Activated naive CD4-positive, alpha-beta T cell treated with anti-CD3 and anti-CD28 coated beads, Interleukin-2, amount 10 ng/mL, durations not matched to agents 7 days and 5 days (primary cell): Measurements from ENCODE around the gene ABCD3.
"Not testable (repeated sequence)": the region's sequence is repeated elsewhere in the genome, so short reads cannot be mapped to it uniquely, and the experiment has no call there.

Source experiments
- CTCF ChIA-PET: fragments of 350-600 bp; sonication (Branson Sonifier 250); formaldehyde crosslinking; loops from one replicate; lab custom pipeline; 2021; ENCODE audit warnings: antibody characterized with exemption; lab: Charles Lee
- DNase-seq: peaks from one replicate; pipeline ENCODE4 v3.0.0-alpha.2; 2020
- H3K27ac Mint-ChIP-seq: one replicate; pipeline ENCODE4 v1.8.0; 2021; ENCODE audit warnings: mild to moderate bottlenecking, moderate library complexity, mixed read lengths
- H3K27me3 Mint-ChIP-seq: one replicate; pipeline ENCODE4 v1.8.0; 2021; ENCODE audit warnings: mild to moderate bottlenecking, mixed read lengths
- H3K36me3 Mint-ChIP-seq: one replicate; pipeline ENCODE4 v1.8.0; 2021; ENCODE audit warnings: mixed read lengths
- H3K4me1 Mint-ChIP-seq: one replicate; pipeline ENCODE4 v1.8.0; 2021; ENCODE audit warnings: mixed read lengths
- H3K4me3 Mint-ChIP-seq: one replicate; pipeline ENCODE4 v1.8.0; 2021; ENCODE audit warnings: mild to moderate bottlenecking, moderate library complexity, mixed read lengths
- H3K9me3 Mint-ChIP-seq: one replicate; pipeline ENCODE4 v1.8.0; 2021; ENCODE audit warnings: mixed read lengths

The ABCD3 gene

GRCh38 chr1:94417978-94418663 is at the start of gene ABCD3:
Gene ABCD3, plus strand, starts transcription at chr1:94418389. Its CDS starts 90 bp downstream, at chr1:94418479.
- no peak within 1 kb of the TSS for H3K4me3 Mint-ChIP-seq
- H3K27ac Mint-ChIP-seq = peak within 1 kb of the TSS; percentile 77
- H3K4me1 Mint-ChIP-seq = peaks cover 27% of the 10 kb centered on the region
- no peaks in the 10 kb centered on the region for H3K9me3 Mint-ChIP-seq
- H3K36me3 Mint-ChIP-seq = peaks cover 3% of the 10 kb centered on the region
- CTCF ChIA-PET = no interaction called here
- peaks cover 24% of the 10 kb centered on the region for H3K27me3 Mint-ChIP-seq
- DNase-seq = peak; percentile 96

- H3K27ac Mint-ChIP-seq, DNase-seq, H3K9me3 Mint-ChIP-seq, H3K4me3 Mint-ChIP-seq, CTCF ChIA-PET, H3K36me3 Mint-ChIP-seq, H3K4me1 Mint-ChIP-seq, H3K27me3 Mint-ChIP-seq: not testable (repeated sequence)
Measured at GRCh38 chr1:94372771-94373170, 45.4 kb upstream of the ABCD3 start.

- H3K4me3 Mint-ChIP-seq, H3K4me1 Mint-ChIP-seq, H3K27ac Mint-ChIP-seq, H3K36me3 Mint-ChIP-seq, CTCF ChIA-PET, H3K9me3 Mint-ChIP-seq, DNase-seq, H3K27me3 Mint-ChIP-seq: not testable (repeated sequence)
Measured at GRCh38 chr1:94373311-94373710, 44.9 kb upstream of the ABCD3 start.

GRCh38 chr1:94375666-94376065 is 42.5 kb upstream of the ABCD3 start:
- H3K9me3 Mint-ChIP-seq, H3K4me1 Mint-ChIP-seq, DNase-seq, H3K27ac Mint-ChIP-seq, H3K4me3 Mint-ChIP-seq, H3K36me3 Mint-ChIP-seq, CTCF ChIA-PET, H3K27me3 Mint-ChIP-seq: not testable (repeated sequence)

- H3K9me3 Mint-ChIP-seq, H3K4me1 Mint-ChIP-seq, H3K27ac Mint-ChIP-seq, H3K27me3 Mint-ChIP-seq, DNase-seq, CTCF ChIA-PET, H3K36me3 Mint-ChIP-seq, H3K4me3 Mint-ChIP-seq: not testable (repeated sequence)
Measured at GRCh38 chr1:94378493-94378892, 39.7 kb upstream of the ABCD3 start.

- Mint-ChIP-seq H3K27ac (no peak overlapping the region), H3K36me3 (no peaks in the 10 kb centered on the region), H3K4me3 (no peak overlapping the region), H3K27me3 (no peaks in the 10 kb centered on the region), H3K4me1 (peaks cover 11% of the 10 kb centered on the region), H3K9me3 (no peaks in the 10 kb centered on the region)
- DNase-seq = no peak
- CTCF ChIA-PET = no interaction called here
Measured at GRCh38 chr1:94379615-94380014, 38.6 kb upstream of the ABCD3 start.

GRCh38 chr1:94382201-94382600 is 36.0 kb upstream of the ABCD3 start:
- Mint-ChIP-seq H3K9me3 (no peaks in the 10 kb centered on the region), H3K36me3 (no peaks in the 10 kb centered on the region), H3K4me1 (peaks cover 21% of the 10 kb centered on the region), H3K27me3 (no peaks in the 10 kb centered on the region), H3K27ac (no peak overlapping the region), H3K4me3 (no peak overlapping the region)
- CTCF ChIA-PET = no interaction called here
- DNase-seq = no peak

- no peak overlapping the region for H3K4me3 Mint-ChIP-seq
- CTCF ChIA-PET = interaction anchor here (1.0 to 1.1 kb wide), 2 partner anchors 48 to 344 kb away, joined by 3 to 4 read pairs; no protein-coding TSS in a partner anchor
- H3K27me3 Mint-ChIP-seq = no peaks in the 10 kb centered on the region
- peaks cover 21% of the 10 kb centered on the region for H3K4me1 Mint-ChIP-seq
- peaks cover 2% of the 10 kb centered on the region for H3K9me3 Mint-ChIP-seq
- DNase-seq = no peak
- H3K27ac Mint-ChIP-seq = no peak overlapping the region
- no peaks in the 10 kb centered on the region for H3K36me3 Mint-ChIP-seq
Measured at GRCh38 chr1:94383966-94384408, 34.2 kb upstream of the ABCD3 start.

GRCh38 chr1:94384485-94385265 is 33.5 kb upstream of the ABCD3 start:
- Mint-ChIP-seq H3K36me3 (no peaks in the 10 kb centered on the region), H3K27ac (peak overlapping the region; percentile 60), H3K27me3 (no peaks in the 10 kb centered on the region), H3K9me3 (peaks cover 2% of the 10 kb centered on the region), H3K4me1 (peaks cover 21% of the 10 kb centered on the region), H3K4me3 (peak overlapping the region; percentile 17)
- CTCF ChIA-PET = interaction anchor here (1.0 to 1.1 kb wide), 2 partner anchors 49 to 345 kb away, joined by 3 to 4 read pairs; no protein-coding TSS in a partner anchor
- DNase-seq = peak; percentile 26

- Mint-ChIP-seq H3K36me3 (no peaks in the 10 kb centered on the region), H3K9me3 (peaks cover 2% of the 10 kb centered on the region), H3K27me3 (no peaks in the 10 kb centered on the region), H3K4me3 (no peak overlapping the region), H3K27ac (no peak overlapping the region), H3K4me1 (peaks cover 21% of the 10 kb centered on the region)
- CTCF ChIA-PET = interaction anchor here (0.6 to 0.8 kb wide), 2 partner anchors 50 to 421 kb away, joined by 3 read pairs; no protein-coding TSS in a partner anchor
- DNase-seq = no peak
Measured at GRCh38 chr1:94385308-94385929, 32.8 kb upstream of the ABCD3 start.

- no peak for DNase-seq
- Mint-ChIP-seq H3K27me3 (peaks cover 8% of the 10 kb centered on the region), H3K36me3 (no peaks in the 10 kb centered on the region), H3K9me3 (peaks cover 2% of the 10 kb centered on the region), H3K27ac (no peak overlapping the region), H3K4me1 (peaks cover 13% of the 10 kb centered on the region), H3K4me3 (no peak overlapping the region)
- CTCF ChIA-PET = no interaction called here
Measured at GRCh38 chr1:94389298-94389697, 28.9 kb upstream of the ABCD3 start.

- DNase-seq = no peak
- no peaks in the 10 kb centered on the region for H3K4me1 Mint-ChIP-seq
- H3K9me3 Mint-ChIP-seq = no peaks in the 10 kb centered on the region
- H3K36me3 Mint-ChIP-seq = no peaks in the 10 kb centered on the region
- H3K4me3 Mint-ChIP-seq = no peak overlapping the region
- no peak overlapping the region for H3K27ac Mint-ChIP-seq
- H3K27me3 Mint-ChIP-seq = peaks cover 8% of the 10 kb centered on the region
- CTCF ChIA-PET = no interaction called here
Measured at GRCh38 chr1:94394247-94394646, 23.9 kb upstream of the ABCD3 start.

GRCh38 chr1:94395231-94395630 is 23.0 kb upstream of the ABCD3 start:
- no peak for DNase-seq
- Mint-ChIP-seq H3K4me1 (no peaks in the 10 kb centered on the region), H3K4me3 (no peak overlapping the region), H3K27ac (no peak overlapping the region), H3K27me3 (peaks cover 10% of the 10 kb centered on the region), H3K36me3 (no peaks in the 10 kb centered on the region), H3K9me3 (no peaks in the 10 kb centered on the region)
- CTCF ChIA-PET = no interaction called here

GRCh38 chr1:94395748-94396309 is 22.4 kb upstream of the ABCD3 start:
- no peaks in the 10 kb centered on the region for H3K4me1 Mint-ChIP-seq
- no peaks in the 10 kb centered on the region for H3K36me3 Mint-ChIP-seq
- no peak overlapping the region for H3K27ac Mint-ChIP-seq
- no peak for DNase-seq
- peaks cover 13% of the 10 kb centered on the region for H3K27me3 Mint-ChIP-seq
- H3K9me3 Mint-ChIP-seq = no peaks in the 10 kb centered on the region
- CTCF ChIA-PET = interaction anchor here (0.6 kb wide), 1 partner anchor 346 kb away, joined by 3 read pairs; no protein-coding TSS in a partner anchor
- H3K4me3 Mint-ChIP-seq = no peak overlapping the region
